ENCODE data around the gene TIPRL.
"Not testable (repeated sequence)": the region's sequence is repeated elsewhere in the genome, so short reads cannot be mapped to it uniquely, and the experiment has no call there.

The TIPRL gene

GRCh38 chr1:168195199-168196135 lies 16.7 kb downstream of the TIPRL start:
- H3K4me3 ChIP-seq (ENCODE audit: low read length) = no peak overlapping the region
- no peak for TF ChIP-seq CTCF (conservative IDR thresholded peaks at IDR 0.05; ENCODE audit: low read depth, low read length)
- no peak for DNase-seq (ENCODE audit: low read depth)

DNA sequence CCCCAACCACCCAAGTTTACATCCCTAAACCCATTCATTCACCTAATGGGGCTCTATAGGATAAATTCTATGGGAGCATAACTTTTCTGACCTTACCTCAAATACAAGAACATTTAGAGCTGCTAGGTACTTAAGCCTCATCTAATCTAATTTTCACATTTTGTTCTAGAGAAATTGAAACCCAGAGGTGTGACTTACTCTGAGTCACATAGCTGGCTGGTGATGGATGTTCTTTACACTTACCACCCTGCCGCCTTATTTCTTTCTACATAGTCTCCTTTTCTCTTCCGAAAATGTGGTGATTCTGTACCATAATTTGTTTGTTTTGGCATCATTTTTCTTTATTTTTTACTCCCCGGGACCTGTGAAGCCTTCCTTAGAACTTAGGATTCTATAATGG lies 20.3 kb downstream of the TIPRL start:
- no peak for TF ChIP-seq CTCF (conservative IDR thresholded peaks at IDR 0.05; ENCODE audit: low read depth, low read length)
- DNase-seq (ENCODE audit: low read depth) = no peak
- H3K4me3 ChIP-seq (ENCODE audit: low read length) = no peak overlapping the region

GRCh38 chr1:168202941-168203654 lies 24.3 kb downstream of the TIPRL start:
- no peak for TF ChIP-seq CTCF (conservative IDR thresholded peaks at IDR 0.05; ENCODE audit: low read depth, low read length)
- DNase-seq (ENCODE audit: low read depth) = no peak
- no peak overlapping the region for H3K4me3 ChIP-seq (ENCODE audit: low read length)

DNA sequence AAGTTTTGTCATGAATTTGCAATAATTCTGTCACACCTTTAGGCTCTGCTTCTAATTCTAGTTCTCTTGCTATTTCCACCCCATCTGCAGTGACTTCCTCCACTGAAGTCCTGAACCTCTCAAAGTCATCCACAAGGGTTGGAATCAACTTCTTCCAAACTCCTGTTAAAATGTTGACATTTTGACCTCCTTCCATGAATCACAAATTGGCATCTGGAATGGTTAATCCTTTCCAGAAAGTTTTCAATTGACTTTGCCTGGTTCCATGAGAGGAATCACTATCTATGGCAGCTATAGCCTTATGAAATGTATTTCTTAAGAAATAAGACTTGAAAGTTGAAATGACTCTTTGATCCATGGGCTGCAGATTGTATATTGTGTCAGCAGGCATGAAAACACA lies 27.3 kb downstream of the TIPRL start:
- no peak overlapping the region for H3K4me3 ChIP-seq (ENCODE audit: low read length)
- DNase-seq (ENCODE audit: low read depth) = no peak
- TF ChIP-seq CTCF (conservative IDR thresholded peaks at IDR 0.05; ENCODE audit: low read depth, low read length) = no peak

DNA sequence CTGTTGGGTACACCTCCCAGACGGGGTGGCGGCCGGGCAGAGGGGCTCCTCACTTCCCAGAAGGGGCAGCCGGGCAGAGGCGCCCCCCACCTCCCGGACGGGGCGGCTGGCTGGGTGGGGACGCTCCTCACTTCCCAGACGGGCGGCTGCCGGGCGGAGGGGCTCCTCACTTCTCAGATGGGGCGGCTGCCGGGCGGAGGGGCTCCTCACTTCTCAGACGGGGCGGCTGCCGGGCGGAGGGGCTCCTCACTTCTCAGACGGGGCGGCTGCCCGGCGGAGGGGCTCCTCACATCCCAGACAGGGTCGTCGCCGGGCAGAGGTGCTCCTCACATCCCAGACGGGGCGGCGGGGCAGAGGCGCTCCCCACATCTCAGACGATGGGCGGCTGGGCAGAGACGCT lies 28.9 kb downstream of the TIPRL start:
- H3K4me3 ChIP-seq (ENCODE audit: low read length); DNase-seq (ENCODE audit: low read depth): not testable (repeated sequence)

DNA sequence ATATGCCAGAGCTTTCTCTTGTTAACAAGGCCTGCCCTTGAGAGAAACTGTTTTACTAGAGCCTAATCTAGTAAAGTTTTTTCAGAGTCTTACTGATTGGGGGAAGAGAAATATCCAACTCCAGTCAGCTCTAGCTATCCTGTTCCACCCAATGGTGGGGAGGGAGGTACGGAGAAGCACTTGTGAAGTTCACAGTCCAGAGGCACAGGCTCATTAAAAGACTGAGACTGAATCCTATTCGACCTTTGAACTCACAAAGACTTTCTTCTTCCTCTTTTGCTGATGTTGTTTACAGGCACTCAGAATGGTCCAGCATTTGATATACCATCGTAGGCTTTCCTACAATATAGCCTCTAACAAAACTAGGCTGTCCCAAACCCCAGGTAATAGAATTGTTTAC lies 31.6 kb downstream of the TIPRL start:
- no peak overlapping the region for H3K4me3 ChIP-seq (ENCODE audit: low read length)
- no peak for DNase-seq (ENCODE audit: low read depth)
- TF ChIP-seq CTCF (conservative IDR thresholded peaks at IDR 0.05; ENCODE audit: low read depth, low read length) = no peak

GRCh38 chr1:168213349-168213748 lies 34.6 kb downstream of the TIPRL start:
- no peak overlapping the region for H3K4me3 ChIP-seq (ENCODE audit: low read length)
- DNase-seq (ENCODE audit: low read depth) = no peak
- no peak for TF ChIP-seq CTCF (conservative IDR thresholded peaks at IDR 0.05; ENCODE audit: low read depth, low read length)

Data from retinal pigment epithelial cell (primary cell).